Stimulated activated CD8-positive, alpha-beta memory T cell treated with anti-CD3 and anti-CD28 coated beads, Interleukin-4, amount 100 ng/mL, for 48 hours (primary cell): Measurements from ENCODE around the gene PITPNB.

Experiments used
- DNase-seq: peaks from one replicate; pipeline ENCODE4 v3.0.0-alpha.2; 2020

PITPNB gene

DNA sequence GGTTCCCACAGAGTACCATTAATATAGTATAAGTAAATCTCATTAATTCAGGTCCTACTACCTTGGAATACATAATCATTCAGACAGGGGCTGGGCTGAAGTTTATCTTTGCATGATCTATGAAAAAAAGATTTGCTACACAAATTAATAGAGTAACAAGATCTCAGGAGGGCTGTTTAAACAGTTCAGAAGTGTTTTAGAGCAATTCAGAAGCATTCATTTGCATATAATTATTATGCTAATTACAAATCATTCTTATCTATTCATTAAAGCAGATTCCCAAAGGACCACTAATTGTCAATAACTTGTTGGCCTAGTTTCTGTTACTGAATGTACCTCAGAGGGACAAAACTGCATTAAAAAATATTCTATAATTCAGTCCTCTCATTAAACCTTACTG is 40.5 kb downstream of the PITPNB start:
- DNase-seq = no peak

DNA sequence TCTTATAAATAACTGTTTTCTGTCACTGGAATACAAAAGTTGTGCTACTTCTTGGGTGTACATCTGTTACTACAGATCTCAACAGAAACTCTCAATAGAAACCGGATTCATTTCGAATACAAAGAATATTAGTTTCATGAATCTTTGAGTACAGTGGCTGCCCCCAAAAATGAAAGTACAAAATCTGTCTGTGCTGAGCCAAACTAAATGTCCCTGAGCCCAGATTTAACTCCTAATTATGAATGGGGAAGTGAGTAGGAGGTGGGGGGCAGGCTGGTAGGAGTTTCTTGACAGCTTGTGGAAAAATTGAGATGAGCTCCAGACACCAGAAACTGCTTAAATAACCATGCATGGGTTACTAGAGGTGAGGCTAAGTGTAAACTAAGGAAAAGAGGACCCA is 41.6 kb downstream of the PITPNB start:
- no peak for DNase-seq

- no peak for DNase-seq
Measured at GRCh38 chr22:27876684-27877083, 42.4 kb downstream of the PITPNB start.

DNA sequence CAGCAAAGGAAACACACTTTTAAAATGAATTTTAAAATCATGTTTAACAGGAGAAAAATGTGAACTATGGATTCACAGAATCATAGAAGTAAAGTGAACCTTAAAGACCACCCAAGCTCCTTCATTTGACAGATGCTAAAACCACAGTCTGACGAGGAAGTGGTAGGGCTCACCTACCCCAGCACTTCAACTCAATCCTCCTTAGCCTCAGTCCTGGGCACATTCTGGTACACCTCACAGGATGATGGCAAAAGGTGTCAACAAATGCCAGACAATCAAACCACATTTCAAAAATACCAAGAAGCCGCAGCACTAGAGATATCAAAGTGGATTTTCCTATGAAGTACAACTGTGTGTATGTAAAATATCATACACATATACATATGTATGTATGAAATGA is 43.1 kb downstream of the PITPNB start:
- no peak for DNase-seq

- DNase-seq = no peak
Measured at GRCh38 chr22:27874764-27875163, 44.3 kb downstream of the PITPNB start.

DNA sequence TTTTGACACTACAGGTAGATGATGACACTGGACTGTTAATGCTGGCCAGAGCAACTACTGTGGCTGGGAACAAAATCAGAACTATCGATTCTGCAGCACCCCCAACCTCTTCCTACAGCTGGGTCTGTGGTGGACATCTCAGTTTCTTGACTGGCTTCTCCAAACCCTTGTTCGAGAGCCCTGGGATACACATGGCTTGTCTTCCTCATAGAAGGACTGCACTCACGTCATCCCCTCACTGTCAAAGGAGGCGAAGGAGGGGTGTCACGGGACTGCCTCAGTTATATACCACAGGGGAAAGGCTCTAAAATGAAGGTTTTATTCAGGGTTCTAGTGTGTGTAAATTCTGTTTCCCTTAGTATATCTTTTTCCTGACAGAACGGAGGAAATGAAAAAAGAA is 44.9 kb downstream of the PITPNB start:
- DNase-seq = no peak

DNA sequence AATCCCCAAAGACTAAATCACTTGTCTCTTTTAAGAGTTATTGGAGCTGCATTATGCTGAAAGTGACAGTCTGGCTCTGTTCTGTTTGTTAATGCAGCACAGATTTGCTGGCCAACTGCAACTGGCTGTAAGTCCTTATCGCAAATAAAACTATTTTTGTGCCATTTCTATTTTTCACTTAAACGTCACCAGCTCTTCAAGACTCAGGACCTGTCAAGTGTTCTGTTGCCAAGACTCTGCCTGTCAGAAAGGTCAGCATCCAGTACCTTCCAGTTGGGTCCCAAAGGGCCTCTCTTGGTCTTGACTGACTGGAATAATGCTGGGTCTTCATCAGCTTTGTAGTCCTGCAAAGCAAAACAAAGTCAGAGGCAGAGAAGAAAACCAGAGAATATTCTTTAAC is 45.6 kb downstream of the PITPNB start:
- no peak for DNase-seq

- no peak for DNase-seq
Measured at GRCh38 chr22:27872488-27872887, 46.6 kb downstream of the PITPNB start.

DNA sequence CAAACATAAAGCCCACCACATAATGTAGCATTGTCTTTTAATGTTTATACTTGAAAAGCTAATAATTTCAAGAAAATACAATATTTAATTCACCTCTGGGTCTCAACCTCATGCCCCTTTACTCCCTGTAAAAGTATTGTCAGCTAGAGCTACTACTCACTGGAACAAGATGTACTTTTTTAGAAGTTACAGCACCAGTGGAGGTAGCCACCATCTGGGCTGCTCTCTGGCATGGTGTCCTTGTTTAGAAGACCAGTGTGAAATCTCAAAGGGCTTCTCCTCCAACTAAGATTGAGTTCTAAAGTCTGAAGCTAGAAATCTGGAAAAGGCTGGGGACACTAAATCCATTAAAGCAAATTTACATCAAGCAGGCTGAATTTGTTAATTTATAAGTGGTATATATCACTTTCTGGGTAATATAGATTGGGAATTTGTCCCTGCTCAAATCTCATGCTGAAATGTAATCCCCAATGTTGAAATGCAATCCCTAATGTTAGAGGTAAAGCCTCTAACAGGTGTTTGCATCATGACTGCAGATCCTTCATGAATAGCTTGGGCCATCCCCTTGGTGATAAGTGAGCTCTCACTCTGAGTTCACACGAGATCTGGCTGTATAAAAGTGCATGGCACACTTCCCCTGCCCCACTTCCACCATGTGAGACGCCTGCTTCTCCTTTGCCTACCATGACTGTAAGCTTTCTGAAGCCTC is 47.6 kb downstream of the PITPNB start:
- no peak for DNase-seq

DNA sequence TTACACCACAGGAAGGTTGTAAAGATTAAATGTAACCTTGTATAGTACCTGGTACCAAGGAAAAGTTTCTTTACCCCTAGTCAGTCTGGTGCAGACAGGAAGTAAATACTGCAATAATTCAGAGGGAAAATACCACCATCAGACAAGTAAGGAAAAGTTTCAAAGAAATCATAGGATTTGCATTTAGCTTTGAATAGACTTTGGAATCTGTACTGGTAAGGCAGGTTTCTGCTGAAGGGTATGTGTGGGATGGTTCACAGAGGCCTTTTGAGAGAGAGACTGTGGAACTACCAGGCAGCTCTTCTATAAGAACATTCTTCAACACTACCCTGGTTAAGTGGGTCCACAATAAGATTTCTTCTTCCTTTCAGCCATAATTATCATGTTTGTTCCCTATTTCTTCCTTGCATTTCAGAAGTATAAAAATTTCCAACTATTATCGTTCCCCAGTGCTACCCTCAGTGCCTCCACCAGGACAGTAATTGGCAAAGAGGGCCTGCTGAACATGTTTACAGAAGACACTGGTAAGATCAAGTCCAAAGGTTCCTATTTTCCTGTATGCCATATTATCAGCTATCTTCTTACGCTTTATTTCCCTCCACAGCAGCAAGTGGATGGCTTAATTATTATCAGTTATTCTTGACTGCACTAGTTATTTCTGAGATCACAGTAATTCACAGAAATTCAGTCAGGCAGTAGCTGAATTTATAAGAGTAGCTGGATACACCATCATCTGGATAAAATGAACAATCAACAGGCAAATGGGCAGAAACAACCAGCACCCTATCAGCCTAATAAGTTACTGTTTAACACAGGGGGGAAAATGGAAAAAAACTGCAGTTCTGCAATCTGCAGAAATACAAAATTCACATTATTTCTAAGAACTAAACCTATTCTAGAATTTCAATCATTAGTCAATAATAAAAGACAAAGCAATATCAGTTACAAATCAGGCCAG is 48.5 kb downstream of the PITPNB start:
- no peak for DNase-seq

DNA sequence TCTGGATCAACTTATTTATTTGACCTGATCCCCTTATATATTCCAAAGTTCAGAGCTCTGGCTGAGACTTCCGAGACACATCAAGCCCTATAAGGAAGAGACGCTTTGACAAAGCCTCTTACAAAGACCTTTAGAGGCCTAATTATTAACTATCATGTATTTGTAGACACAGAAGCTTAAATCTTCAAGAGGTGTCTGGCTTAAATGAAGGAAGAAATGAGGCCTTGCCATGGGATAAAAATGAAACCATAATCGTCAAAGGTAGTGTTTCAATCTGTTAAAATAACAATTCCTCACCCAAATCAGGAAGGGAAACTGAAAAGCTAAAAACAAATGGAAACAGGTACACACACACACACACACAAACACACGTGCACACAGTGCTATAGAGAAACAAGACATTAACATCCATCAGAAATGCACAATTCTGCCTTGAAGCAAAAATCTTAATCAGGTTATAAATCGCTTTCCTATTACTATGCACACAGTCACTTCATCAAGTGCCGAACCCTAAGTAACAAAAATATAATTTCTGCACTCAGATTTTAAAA is 50.2 kb downstream of the PITPNB start:
- DNase-seq = no peak

DNA sequence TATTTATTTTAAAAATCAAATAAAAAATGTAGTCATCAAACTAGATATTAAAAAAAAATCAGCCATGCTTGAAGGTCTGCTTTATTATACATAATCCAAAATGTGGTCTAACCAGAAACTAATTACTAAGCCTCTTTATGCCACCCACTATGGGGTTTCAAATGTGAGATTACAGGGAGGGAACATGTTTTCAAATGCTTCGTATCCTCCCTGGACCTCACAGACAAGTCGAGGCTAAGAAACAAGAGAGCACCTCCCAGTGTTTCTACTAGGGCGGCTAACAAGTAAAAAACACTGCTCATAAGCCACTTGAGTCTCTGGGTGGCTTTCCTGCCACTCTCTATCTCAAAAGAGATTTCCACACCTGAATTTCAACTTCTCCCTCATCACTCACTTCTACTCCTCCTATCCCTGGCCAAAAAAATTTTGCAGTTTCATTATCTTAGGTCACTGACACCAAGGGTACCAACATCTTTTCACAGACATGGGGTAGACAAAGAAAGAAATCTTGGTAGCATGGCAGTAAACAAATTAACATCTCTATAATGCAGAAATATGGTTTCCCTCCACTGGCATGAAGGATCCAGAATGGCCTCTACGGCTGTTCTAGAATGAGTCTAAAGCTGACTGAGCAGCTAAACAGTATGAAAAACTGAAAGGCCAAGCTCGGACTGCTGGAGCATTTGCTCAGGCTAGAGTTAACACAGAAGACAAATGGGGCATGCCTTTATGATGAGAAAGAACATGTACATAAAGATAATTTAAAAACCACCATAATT is 50.9 kb downstream of the PITPNB start:
- DNase-seq = no peak

- no peak for DNase-seq
Measured at GRCh38 chr22:27867085-27867952, 51.7 kb downstream of the PITPNB start.

DNA sequence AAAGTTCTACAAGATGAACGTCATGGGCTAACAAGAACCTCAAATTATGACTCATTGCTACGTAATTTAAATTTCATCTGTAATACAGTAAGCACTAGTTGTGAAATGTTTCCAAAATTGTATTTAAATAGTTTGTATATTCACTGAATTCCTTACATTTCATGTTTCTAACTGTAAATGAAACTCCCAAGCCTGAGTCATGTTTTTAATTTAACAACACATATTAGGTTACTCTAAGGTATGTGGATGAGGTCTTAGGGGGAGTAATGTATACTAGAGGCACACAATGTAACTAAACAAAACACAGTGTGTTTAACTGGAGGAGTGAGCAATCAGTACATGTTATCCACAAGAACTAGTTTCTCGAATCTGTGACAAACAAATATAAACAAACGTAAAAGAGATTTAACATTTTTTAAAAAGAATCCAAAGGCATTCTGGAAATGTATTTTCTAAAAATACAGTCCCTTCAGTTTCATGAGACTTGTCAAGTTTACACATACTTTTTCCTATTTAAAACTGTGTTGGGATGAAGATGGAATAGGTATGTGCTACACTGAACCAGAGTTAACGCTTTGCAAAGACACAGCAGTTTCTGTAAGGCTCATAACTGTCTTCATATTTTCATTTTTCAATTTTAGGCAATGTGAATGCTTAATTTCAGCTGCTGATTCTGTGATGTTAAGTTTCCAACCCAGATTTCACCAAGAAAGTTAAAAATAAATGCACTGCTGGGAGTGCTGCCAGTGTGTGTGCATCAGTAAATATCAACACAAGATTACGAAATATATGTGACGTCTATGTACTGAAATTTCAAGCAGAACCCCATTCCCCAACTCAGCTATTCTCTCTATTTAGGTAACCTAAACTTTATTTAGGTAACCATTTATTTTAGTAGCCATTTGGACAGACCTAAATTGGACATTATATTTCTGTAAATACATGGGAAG is 52.6 kb downstream of the PITPNB start:
- no peak for DNase-seq

DNA sequence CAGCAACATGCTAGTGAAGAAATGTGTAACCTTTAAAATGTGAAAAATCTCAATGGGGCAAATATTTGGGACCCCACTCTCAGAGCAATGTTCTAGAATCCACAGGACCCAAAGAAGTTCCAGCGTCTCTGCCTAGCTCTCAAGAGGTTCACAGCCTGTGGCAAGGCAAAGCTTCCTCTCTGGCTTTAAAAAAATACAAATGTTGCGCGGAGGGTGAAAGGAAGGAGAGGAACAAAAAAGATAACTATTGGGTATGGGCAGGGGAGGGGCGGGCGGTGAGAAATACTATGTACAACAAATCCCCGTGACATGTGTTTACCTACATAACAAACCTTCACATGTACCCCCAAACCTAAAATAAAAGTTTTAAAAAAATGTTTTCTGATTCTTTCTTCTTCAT is 53.6 kb downstream of the PITPNB start:
- DNase-seq = no peak

- DNase-seq = no peak
Measured at GRCh38 chr22:27863556-27863955, 55.5 kb downstream of the PITPNB start.

DNA sequence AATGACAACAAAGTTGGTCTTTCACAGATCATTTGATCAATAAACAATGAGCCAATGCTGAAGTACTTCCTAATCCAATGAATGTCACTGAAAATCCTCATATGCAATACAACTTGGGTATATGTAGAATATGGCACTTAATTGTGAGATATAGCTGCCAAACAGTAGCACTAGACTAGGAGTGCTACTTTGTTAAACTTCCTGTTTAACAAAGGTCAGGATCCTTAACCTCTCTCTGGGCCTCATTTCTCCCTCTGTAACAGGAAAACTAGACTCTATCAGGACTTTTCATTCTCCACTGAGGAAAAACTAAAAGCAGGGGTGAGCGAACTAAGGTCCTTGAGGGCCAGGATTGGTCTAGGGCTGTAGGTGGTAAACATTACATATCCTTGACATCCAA is 56.1 kb downstream of the PITPNB start:
- DNase-seq = no peak

- no peak for DNase-seq
Measured at GRCh38 chr22:27859336-27859735, 59.7 kb downstream of the PITPNB start.

- DNase-seq = no peak
Measured at GRCh38 chr22:27858626-27859025, 60.4 kb downstream of the PITPNB start.

DNA sequence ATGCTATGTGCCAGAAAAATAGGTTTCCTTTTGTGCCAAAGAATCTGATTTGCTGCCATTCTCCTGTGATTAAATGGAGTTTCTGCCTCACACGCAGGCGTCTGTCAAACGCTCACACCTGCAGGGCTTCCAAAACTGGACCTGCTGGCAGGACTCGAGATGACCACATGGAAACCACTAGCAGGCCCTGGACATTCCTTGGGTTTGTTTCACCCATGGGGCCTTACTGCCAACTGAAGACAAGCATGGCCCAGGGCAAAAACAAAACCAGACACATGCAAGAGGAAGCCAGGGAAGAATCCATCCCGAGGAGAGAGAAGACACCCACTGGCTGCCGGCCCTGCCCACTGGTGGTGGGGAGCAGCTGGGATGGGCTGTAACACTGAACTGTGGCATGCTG is 61.6 kb downstream of the PITPNB start:
- DNase-seq = no peak

DNA sequence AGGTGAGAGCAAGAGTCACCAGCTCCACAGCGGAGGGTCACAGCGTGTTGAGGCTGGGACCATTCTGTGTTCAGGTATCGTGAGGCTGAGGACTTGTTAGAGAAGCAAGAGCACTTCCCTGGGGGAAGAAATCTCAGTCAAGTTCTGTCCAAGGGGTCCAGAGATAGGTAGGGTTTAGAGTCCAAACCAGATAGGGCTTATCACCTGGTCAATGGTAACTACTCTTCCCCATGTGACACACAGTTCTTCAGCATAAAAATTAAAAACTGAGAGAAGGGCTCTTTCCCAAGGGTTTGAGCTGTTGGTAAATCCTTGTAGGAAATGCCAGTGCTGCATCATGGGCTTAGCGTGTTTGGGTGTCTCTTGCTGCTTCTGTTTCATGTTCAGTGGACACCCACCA is 62.7 kb downstream of the PITPNB start:
- DNase-seq = no peak
